Fibroblast of lung (primary cell): ENCODE data around the gene METTL18.

Experiments
- EZH2 ChIP-seq: IDR thresholded peaks from 2 replicates; pipeline ENCODE4 v1.5.1; 2012; ENCODE audit warnings: low read length, control low read depth, mild to moderate bottlenecking; ENCODE audit errors: missing control alignments
- TF ChIP-seq, protein P1 (sequence below), 2 donors: IDR thresholded peaks in 1 of 2; conservative IDR thresholded peaks in 1 of 2; 1 replicate in 1 of 2; 2 replicates in 1 of 2; pipeline ENCODE4 v1.5.1; 2011 to 2012; ENCODE audit warnings: low read length in 2 of 2, control low read depth in 1 of 2, inconsistent platforms in 1 of 2, low read depth in 1 of 2, mild to moderate bottlenecking in 1 of 2

- TF ChIP-seq, protein P1, sequence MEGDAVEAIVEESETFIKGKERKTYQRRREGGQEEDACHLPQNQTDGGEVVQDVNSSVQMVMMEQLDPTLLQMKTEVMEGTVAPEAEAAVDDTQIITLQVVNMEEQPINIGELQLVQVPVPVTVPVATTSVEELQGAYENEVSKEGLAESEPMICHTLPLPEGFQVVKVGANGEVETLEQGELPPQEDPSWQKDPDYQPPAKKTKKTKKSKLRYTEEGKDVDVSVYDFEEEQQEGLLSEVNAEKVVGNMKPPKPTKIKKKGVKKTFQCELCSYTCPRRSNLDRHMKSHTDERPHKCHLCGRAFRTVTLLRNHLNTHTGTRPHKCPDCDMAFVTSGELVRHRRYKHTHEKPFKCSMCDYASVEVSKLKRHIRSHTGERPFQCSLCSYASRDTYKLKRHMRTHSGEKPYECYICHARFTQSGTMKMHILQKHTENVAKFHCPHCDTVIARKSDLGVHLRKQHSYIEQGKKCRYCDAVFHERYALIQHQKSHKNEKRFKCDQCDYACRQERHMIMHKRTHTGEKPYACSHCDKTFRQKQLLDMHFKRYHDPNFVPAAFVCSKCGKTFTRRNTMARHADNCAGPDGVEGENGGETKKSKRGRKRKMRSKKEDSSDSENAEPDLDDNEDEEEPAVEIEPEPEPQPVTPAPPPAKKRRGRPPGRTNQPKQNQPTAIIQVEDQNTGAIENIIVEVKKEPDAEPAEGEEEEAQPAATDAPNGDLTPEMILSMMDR (conservative IDR thresholded peaks at IDR 0.05 in 1 of 2, IDR thresholded peaks at IDR 0.05 in 1 of 2; ENCODE audit: low read depth in 1 of 2, low read length in 2 of 2) = no peak
- no peak for TF ChIP-seq EZH2
These were observed 8.2 kb upstream of the METTL18 start for GRCh38 chr1:169802888-169803287.
